ENCODE results near the gene IL22. TPM values are rescaled to one million over a fixed set of nuclear protein-coding genes. Genes with fewer than 3 reads are reported as not detected.

The IL22 gene
- total and polyA plus RNA-seq, 2 of the 8 experiments (the other 6 are each of a cell fraction or from before 2014, with no cell fraction given), result not detected

DNA sequence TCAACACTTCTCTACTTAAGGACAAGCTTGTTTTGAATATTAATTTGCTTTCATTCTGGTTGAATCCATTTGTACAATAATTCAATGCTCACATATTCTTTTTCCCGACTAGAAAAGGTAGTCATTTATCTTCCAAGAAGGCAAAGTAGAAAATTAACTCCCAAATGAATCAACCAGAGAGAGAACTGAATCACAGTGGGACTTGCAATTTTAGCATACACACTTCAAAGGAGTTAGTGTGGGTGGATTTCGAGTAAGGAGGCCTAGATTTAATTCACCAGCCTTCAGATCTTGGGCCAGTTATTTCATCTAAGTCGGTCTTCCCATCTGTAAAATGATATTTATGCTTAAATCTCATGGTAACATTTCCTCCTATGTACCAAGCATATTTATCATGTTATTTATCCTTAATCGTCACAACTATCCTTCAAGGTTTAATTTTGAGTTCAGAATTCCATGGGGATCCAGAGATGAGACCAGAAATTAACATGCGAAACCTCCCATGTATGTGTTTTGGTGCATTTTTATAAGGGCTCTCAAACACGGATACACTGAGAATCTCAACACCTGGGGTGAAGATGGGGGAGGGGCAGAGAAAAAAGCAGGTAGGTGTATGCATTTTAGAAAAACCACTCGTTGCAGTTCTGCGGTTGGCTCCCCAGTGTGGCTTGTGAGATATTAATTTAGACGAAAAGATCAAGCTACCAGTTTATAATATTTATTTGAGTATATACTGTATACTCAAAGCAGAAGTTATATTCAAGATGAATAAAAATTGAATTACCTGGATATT is 38.9 kb upstream of the IL22 start:
- Histone ChIP-seq H4K5ac (ENCODE audit: insufficient read length, low read depth, low read length) (no peak overlapping the region), H3K4me2 (ENCODE audit: insufficient read depth in 1 of 2, low read depth in 2 of 2, low read length in 2 of 2) (no peak overlapping the region), H2AFZ (ENCODE audit: low read length) (no peak overlapping the region), H3K9ac (replicated peaks in 1 of 4; ENCODE audit: extremely low read depth in 1 of 4, low read depth in 3 of 4, low read length in 3 of 4) (no peak overlapping the region), H3K27me3 (replicated peaks in 1 of 4; ENCODE audit: control insufficient read depth in 3 of 4, extremely low read depth in 1 of 4, insufficient read depth in 3 of 4, low read length in 3 of 4) (no peaks in the 10 kb centered on the region), H3K79me2 (ENCODE audit: control insufficient read depth in 1 of 2, insufficient read depth in 2 of 2, low read length in 2 of 2) (no peaks in the 10 kb centered on the region), H3K27ac (ENCODE audit: low read depth, low read length) (no peak overlapping the region), H2AK5ac (ENCODE audit: low read depth, low read length) (no peak overlapping the region), H3K14ac (ENCODE audit: insufficient read length) (no peak overlapping the region), H3K79me1 (ENCODE audit: low read depth, low read length) (no peaks in the 10 kb centered on the region), H3K9me3 (ENCODE audit: insufficient read depth in 2 of 2, low read depth in 1 of 2, low read length in 1 of 2) (no peaks in the 10 kb centered on the region), H4K8ac (ENCODE audit: extremely low read depth, insufficient read depth, low read length) (no peak overlapping the region), H3K4me1 (replicated peaks in 1 of 4; ENCODE audit: control insufficient read depth in 3 of 4, insufficient read depth in 4 of 4, low read length in 3 of 4) (no peaks in the 10 kb centered on the region), H2BK20ac (ENCODE audit: low read length) (no peak overlapping the region), H2BK5ac (ENCODE audit: low read depth, low read length) (no peak overlapping the region), H3K4me3 (ENCODE audit: extremely low read depth in 1 of 4, insufficient read depth in 2 of 4, low read depth in 3 of 4, low read length in 4 of 4) (no peak overlapping the region), H4K20me1 (replicated peaks in 1 of 2; ENCODE audit: control insufficient read depth in 1 of 2, insufficient read depth in 2 of 2, low read length in 2 of 2) (no peaks in the 10 kb centered on the region), H2BK15ac (ENCODE audit: low read length) (no peak overlapping the region), H3K36me3 (ENCODE audit: control insufficient read depth in 2 of 4, insufficient read depth in 4 of 4, low read length in 3 of 4) (no peaks in the 10 kb centered on the region), H4K91ac (replicated peaks; ENCODE audit: insufficient read length, low read length) (no peak overlapping the region), H3K23me2 (ENCODE audit: low read depth, low read length) (no peaks in the 10 kb centered on the region), H3K18ac (ENCODE audit: extremely low read depth, low read length) (no peak overlapping the region), H3K23ac (ENCODE audit: insufficient read length) (no peak overlapping the region), H3K4ac (replicated peaks; ENCODE audit: insufficient read length, low read depth, low read length) (no peak overlapping the region), H2BK120ac (replicated peaks; ENCODE audit: low read depth, low read length) (no peak overlapping the region), H2BK12ac (ENCODE audit: low read depth, low read length) (no peak overlapping the region), H3K56ac (replicated peaks; ENCODE audit: insufficient read length, low read depth, low read length) (no peak overlapping the region)
- ChIA-PET CTCF (ENCODE audit: partially characterized antibody) (interaction anchor here (1.0 to 1.7 kb wide), 2 partner anchors 43 to 252 kb away, joined by 3 to 4 read pairs; no protein-coding TSS in a partner anchor), POLR2A (ENCODE audit: partially characterized antibody) (no interaction called here)
- no peak for DNase-seq (ENCODE audit: low read depth in 1 of 2, low spot score in 2 of 2)
- no peak for FAIRE-seq
- 88% methylated on average over 9 of the region's 9 CpGs; no CpG with 5 or more reads in 1 of the 2 experiments for WGBS, 2 experiments (ENCODE audit: extremely low coverage in 1 of 2, insufficient coverage in 1 of 2, insufficient read length in 1 of 2, insufficient replicate concordance in 2 of 2, low coverage in 1 of 2, low lambda C conversion rate in 2 of 2, missing lambda C conversion rate in 1 of 2)
- TF ChIP-seq YY1 (IDR thresholded peaks at IDR 0.05; ENCODE audit: low read depth, low read length) (no peak), CEBPB (IDR thresholded peaks at IDR 0.05; ENCODE audit: low read depth, low read length) (no peak), RAD21 (IDR thresholded peaks at IDR 0.05 in 1 of 2, conservative IDR thresholded peaks at IDR 0.05 in 1 of 2; ENCODE audit: low read depth in 2 of 2, low read length in 2 of 2) (no peak), SIN3A (conservative IDR thresholded peaks at IDR 0.05 in 1 of 2, IDR thresholded peaks at IDR 0.05 in 1 of 2; ENCODE audit: low read depth in 1 of 2, low read length in 2 of 2) (no peak), CTBP2 (IDR thresholded peaks at IDR 0.05; ENCODE audit: borderline replicate concordance, insufficient read depth, insufficient read length, low read length) (no peak), GABPA (IDR thresholded peaks at IDR 0.05; ENCODE audit: borderline replicate concordance, insufficient read depth, low read length) (no peak), KDM1A (IDR thresholded peaks at IDR 0.05; ENCODE audit: borderline replicate concordance, low read length) (no peak), CBX8 (IDR thresholded peaks at IDR 0.05; ENCODE audit: borderline replicate concordance, low read depth, low read length) (no peak), CTCF (IDR thresholded peaks at IDR 0.05; ENCODE audit: control extremely low read depth in 1 of 3, insufficient read depth in 1 of 3, low read depth in 1 of 3, low read length in 3 of 3) (no peak)
